ENCODE results near the gene COLEC11.

Gene COLEC11

GRCh38 chr2:3580449-3580848 is 14.5 kb upstream of the COLEC11 start (continued):
- no peak for TF ChIP-seq ZBTB8A (tag by site-specific recombination; IDR thresholded peaks at IDR 0.05)

DNA sequence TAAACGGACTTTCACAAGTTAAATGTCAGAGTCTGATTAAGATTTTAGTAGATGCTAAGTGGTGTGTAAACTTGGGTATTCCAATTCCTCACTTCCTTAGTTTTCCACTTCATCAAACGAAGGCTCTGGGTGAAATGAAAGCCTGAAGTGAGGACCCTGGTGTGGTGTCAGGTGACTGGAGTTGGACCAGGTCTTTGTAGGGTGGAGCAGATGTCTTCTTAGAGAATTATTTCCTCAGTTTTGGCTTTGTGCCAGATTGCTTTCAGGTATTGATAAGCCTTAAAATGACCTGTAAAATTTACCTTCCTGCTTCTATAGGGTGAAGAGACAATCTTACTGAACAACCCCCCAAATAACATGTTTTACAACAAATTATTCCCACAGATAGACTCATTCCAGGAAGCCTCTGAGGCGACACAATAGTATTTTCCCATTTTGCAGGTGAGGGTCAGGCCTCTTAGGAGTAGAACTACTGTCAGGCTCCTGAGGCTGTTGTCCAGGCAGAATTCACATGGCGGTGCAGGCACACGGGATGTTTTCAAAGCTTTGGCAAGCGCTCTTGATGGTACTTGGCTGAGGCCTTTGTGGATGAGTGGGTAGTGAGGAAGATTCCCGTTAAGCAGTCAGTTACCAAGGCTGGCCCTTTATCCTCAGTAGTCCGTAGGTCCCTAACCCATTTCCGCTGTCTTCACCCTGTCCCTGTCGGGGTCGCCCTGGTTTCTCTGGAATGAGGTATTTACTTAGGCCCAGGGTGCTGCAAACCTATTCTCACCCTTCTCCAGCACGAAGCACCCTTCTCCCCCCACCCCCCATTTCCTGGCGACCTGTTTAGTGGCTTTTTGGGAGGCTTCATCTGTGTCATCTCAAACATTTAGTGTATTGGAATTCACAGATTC is 13.3 kb upstream of the COLEC11 start:
- POLR2A ChIA-PET, result interaction anchor here (3.7 kb wide), 1 partner anchor 23 kb away, joined by 18 read pairs; the partner anchor contains the start of gene RNASEH1
- Histone ChIP-seq H3K9me3 (ENCODE audit: control insufficient read depth, insufficient read depth, low read depth, low read length) (no peaks in the 10 kb centered on the region), H3K27ac (ENCODE audit: extremely low read depth, low read depth, low read length) (no peak overlapping the region), H3K36me3 (ENCODE audit: control insufficient read depth in 2 of 2, insufficient read depth in 1 of 2, low read length in 2 of 2) (peaks cover 35 to 81% of the 10 kb centered on the region in 2 experiments), H3K4me3 (ENCODE audit: low read depth, low read length) (no peak overlapping the region), H3K4me1 (ENCODE audit: control insufficient read depth, insufficient read depth, low read length) (peaks cover 2% of the 10 kb centered on the region; the same call in 1 of the 2 replicates)
- TF ChIP-seq ZNF624 (tag by site-specific recombination; IDR thresholded peaks at IDR 0.05) (no peak), ZNF571 (tag by site-specific recombination; IDR thresholded peaks at IDR 0.05) (no peak), ZNF48 (tag by site-specific recombination; IDR thresholded peaks at IDR 0.05) (no peak), ZNF292 (tag by site-specific recombination; IDR thresholded peaks at IDR 0.05; ENCODE audit: borderline replicate concordance, low read depth) (no peak), ZFP37 (tag by site-specific recombination; IDR thresholded peaks at IDR 0.05) (no peak), ZSCAN18 (tag by site-specific recombination; IDR thresholded peaks at IDR 0.05) (no peak), ZNF626 (tag by site-specific recombination; IDR thresholded peaks at IDR 0.05) (no peak), ZNF664 (tag by site-specific recombination; IDR thresholded peaks at IDR 0.05) (no peak), ZNF670 (tag by site-specific recombination; IDR thresholded peaks at IDR 0.05; ENCODE audit: low read depth) (no peak)
- TF ChIP-seq, protein P1, sequence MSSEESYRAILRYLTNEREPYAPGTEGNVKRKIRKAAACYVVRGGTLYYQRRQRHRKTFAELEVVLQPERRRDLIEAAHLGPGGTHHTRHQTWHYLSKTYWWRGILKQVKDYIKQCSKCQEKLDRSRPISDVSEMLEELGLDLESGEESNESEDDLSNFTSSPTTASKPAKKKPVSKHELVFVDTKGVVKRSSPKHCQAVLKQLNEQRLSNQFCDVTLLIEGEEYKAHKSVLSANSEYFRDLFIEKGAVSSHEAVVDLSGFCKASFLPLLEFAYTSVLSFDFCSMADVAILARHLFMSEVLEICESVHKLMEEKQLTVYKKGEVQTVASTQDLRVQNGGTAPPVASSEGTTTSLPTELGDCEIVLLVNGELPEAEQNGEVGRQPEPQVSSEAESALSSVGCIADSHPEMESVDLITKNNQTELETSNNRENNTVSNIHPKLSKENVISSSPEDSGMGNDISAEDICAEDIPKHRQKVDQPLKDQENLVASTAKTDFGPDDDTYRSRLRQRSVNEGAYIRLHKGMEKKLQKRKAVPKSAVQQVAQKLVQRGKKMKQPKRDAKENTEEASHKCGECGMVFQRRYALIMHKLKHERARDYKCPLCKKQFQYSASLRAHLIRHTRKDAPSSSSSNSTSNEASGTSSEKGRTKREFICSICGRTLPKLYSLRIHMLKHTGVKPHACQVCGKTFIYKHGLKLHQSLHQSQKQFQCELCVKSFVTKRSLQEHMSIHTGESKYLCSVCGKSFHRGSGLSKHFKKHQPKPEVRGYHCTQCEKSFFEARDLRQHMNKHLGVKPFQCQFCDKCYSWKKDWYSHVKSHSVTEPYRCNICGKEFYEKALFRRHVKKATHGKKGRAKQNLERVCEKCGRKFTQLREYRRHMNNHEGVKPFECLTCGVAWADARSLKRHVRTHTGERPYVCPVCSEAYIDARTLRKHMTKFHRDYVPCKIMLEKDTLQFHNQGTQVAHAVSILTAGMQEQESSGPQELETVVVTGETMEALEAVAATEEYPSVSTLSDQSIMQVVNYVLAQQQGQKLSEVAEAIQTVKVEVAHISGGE (tag by site-specific recombination; conservative IDR thresholded peaks at IDR 0.05; ENCODE audit: low read depth), result no peak
- CTCF ChIA-PET, result no interaction called here

DNA sequence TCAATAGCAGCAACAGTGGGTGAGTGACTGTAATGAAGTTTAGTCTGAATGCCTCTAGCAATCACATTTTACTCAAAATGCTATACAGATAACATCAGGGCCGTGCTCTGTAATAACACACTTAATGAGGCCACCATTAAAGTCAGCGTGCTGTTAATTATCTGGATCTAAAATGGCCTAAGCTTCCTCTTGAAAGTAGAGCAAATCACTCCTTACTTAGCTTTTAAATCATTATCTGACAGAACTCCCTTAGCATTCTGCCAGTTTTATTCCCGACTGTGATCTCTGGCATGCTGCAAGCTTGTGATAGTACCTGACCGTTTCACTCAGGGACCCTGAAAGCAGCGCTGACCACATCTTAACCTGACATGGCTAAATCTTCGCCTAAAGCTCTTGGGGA is 10.8 kb upstream of the COLEC11 start:
- Histone ChIP-seq H3K4me3 (ENCODE audit: low read depth, low read length) (no peak overlapping the region), H3K36me3 (ENCODE audit: control insufficient read depth in 2 of 2, insufficient read depth in 1 of 2, low read length in 2 of 2) (peaks cover 14 to 56% of the 10 kb centered on the region in 2 experiments), H3K4me1 (ENCODE audit: control insufficient read depth, insufficient read depth, low read length) (no peaks in the 10 kb centered on the region; the same call in 1 of the 2 replicates), H3K27ac (ENCODE audit: extremely low read depth, low read depth, low read length) (no peak overlapping the region), H3K9me3 (ENCODE audit: control insufficient read depth, insufficient read depth, low read depth, low read length) (no peaks in the 10 kb centered on the region)
- TF ChIP-seq, protein P2, sequence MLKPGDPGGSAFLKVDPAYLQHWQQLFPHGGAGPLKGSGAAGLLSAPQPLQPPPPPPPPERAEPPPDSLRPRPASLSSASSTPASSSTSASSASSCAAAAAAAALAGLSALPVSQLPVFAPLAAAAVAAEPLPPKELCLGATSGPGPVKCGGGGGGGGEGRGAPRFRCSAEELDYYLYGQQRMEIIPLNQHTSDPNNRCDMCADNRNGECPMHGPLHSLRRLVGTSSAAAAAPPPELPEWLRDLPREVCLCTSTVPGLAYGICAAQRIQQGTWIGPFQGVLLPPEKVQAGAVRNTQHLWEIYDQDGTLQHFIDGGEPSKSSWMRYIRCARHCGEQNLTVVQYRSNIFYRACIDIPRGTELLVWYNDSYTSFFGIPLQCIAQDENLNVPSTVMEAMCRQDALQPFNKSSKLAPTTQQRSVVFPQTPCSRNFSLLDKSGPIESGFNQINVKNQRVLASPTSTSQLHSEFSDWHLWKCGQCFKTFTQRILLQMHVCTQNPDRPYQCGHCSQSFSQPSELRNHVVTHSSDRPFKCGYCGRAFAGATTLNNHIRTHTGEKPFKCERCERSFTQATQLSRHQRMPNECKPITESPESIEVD (tag by site-specific recombination; IDR thresholded peaks at IDR 0.05), result peak; percentile 51; the same call in 1 of the 2 replicates
- TF ChIP-seq CTCF (tag by site-specific recombination; IDR thresholded peaks at IDR 0.05) (no peak), ZNF658 (tag by site-specific recombination; IDR thresholded peaks at IDR 0.05) (no peak), TCF7L2 (IDR thresholded peaks at IDR 0.05; ENCODE audit: borderline replicate concordance, low read depth, low read length) (0 out of 2 replicates have a peak, but pooled peaks have one; percentile 24), WT1 (tag by site-specific recombination; IDR thresholded peaks at IDR 0.05) (peak; percentile 89), TRIM28 (IDR thresholded peaks at IDR 0.05; ENCODE audit: borderline replicate concordance, low read length) (0 out of 2 replicates have a peak, but pooled peaks have one; percentile 46)
- TF ChIP-seq, protein P3, sequence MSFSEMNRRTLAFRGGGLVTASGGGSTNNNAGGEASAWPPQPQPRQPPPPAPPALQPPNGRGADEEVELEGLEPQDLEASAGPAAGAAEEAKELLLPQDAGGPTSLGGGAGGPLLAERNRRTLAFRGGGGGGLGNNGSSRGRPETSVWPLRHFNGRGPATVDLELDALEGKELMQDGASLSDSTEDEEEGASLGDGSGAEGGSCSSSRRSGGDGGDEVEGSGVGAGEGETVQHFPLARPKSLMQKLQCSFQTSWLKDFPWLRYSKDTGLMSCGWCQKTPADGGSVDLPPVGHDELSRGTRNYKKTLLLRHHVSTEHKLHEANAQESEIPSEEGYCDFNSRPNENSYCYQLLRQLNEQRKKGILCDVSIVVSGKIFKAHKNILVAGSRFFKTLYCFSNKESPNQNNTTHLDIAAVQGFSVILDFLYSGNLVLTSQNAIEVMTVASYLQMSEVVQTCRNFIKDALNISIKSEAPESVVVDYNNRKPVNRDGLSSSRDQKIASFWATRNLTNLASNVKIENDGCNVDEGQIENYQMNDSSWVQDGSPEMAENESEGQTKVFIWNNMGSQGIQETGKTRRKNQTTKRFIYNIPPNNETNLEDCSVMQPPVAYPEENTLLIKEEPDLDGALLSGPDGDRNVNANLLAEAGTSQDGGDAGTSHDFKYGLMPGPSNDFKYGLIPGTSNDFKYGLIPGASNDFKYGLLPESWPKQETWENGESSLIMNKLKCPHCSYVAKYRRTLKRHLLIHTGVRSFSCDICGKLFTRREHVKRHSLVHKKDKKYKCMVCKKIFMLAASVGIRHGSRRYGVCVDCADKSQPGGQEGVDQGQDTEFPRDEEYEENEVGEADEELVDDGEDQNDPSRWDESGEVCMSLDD (tag by site-specific recombination; IDR thresholded peaks at IDR 0.05), result no peak
- POLR2A ChIA-PET, result interaction anchor here (0.6 to 3.4 kb wide), 3 partner anchors 8 to 42 kb away, joined by 3 to 15 read pairs (median 5); partner anchors contain the start of gene RNASEH1
- CTCF ChIA-PET, result interaction anchor here (0.6 to 1.5 kb wide), 3 partner anchors 11 to 68 kb away, joined by 3 to 4 read pairs (median 3); no protein-coding TSS in a partner anchor

Data from HEK293 (cell line).